ENCODE results near the gene SPN. TPM values are rescaled to one million over a fixed set of nuclear protein-coding genes. Genes with fewer than 3 reads are reported as not detected.
"Not testable (repeated sequence)": the region's sequence is repeated elsewhere in the genome, so short reads cannot be mapped to it uniquely, and the experiment has no call there.

Gene SPN
- total RNA-seq, 1 experiment from 2014 or later: 1.3 TPM

DNA sequence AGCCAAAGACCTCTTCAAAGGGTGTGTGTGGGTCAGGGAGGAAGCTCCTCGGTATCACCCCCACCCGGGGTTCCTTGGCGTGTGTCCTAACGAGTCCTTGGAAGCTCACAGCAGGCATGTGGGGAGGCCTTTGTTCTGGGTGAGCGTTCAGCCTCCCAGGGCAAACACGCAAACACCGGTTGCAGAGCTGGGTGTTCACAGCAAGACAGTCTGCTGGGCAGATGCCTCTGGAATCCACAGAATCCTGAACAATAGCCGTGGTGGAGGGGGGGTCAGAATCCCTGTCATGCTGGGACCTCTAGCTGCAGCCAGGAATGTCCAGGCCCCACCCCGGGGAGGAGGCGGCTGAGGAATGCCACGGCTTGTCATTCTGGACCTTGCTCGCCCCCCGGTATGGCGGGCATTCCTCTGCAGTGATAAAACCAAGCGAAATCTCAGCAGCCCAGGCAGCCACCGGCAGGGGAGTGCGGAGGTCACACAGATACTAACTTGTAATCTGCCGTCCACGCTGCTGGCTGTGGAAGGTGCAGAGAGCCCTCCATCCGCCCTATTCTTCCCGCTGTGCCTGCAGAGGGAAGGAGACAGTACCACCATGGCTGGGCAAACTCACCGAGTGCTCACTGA is 48.2 kb upstream of the SPN start:
- intact Hi-C loops (cut with micrococcal nuclease; ENCODE audit: unreplicated experiment); POLR2A ChIA-PET; DNase-seq (ENCODE audit: low read depth, low spot score); CTCF ChIA-PET; H3K27me3 ChIP-seq (ENCODE audit: control insufficient read depth, insufficient read depth, low read length); BruUV-seq (replicated peaks); H3K27ac ChIP-seq (ENCODE audit: low read length); H3K4me3 ChIP-seq (ENCODE audit: low read depth in 2 of 2, low read length in 2 of 2); H3K36me3 ChIP-seq (ENCODE audit: control insufficient read depth, insufficient read depth, low read length); H3K4me1 ChIP-seq (ENCODE audit: control insufficient read depth, insufficient read depth, low read length); H3K9me3 ChIP-seq (ENCODE audit: control insufficient read depth, insufficient read depth, low read depth, low read length); in situ Hi-C loops (cut with HindIII; ENCODE audit: low pct_unique_long_range_greater_than_20kb, low sequenced_read_pairs): not testable (repeated sequence)
- peak; percentile 27; the same call in 1 of the 2 replicates for ATAC-seq
- peak; percentile 64; the same call in 1 of the 2 replicates for TF ChIP-seq TCF7L2 (IDR thresholded peaks at IDR 0.05; ENCODE audit: low read depth, low read length)

DNA sequence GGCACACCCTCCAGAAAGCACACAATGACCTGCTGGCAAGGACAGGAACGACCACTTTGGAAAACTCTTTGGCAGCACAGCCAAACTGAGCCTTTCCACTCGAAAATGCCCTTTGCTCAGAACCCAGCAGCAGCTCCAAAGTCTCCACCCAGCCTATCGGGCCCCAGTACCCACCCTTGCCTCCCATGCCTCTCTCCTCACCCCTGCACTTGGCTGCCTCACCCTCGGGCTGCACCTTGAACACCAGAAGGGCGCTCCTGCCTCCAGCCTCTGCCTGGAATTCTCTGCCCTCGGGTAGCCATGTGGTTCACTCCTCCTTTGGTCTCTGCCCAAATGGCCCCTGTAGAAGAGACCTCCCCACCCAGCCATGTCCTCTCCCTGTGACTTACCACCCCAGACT is 46.9 kb upstream of the SPN start:
- H3K27ac ChIP-seq (ENCODE audit: low read length); BruUV-seq (replicated peaks); POLR2A ChIA-PET; H3K4me1 ChIP-seq (ENCODE audit: control insufficient read depth, insufficient read depth, low read length); H3K4me3 ChIP-seq (ENCODE audit: low read depth in 2 of 2, low read length in 2 of 2); in situ Hi-C loops (cut with HindIII; ENCODE audit: low pct_unique_long_range_greater_than_20kb, low sequenced_read_pairs); H3K27me3 ChIP-seq (ENCODE audit: control insufficient read depth, insufficient read depth, low read length); H3K9me3 ChIP-seq (ENCODE audit: control insufficient read depth, insufficient read depth, low read depth, low read length); intact Hi-C loops (cut with micrococcal nuclease; ENCODE audit: unreplicated experiment); DNase-seq (ENCODE audit: low read depth, low spot score); CTCF ChIA-PET; ATAC-seq; H3K36me3 ChIP-seq (ENCODE audit: control insufficient read depth, insufficient read depth, low read length): not testable (repeated sequence)

- CTCF ChIA-PET; H3K36me3 ChIP-seq (ENCODE audit: control insufficient read depth, insufficient read depth, low read length); in situ Hi-C loops (cut with HindIII; ENCODE audit: low pct_unique_long_range_greater_than_20kb, low sequenced_read_pairs); POLR2A ChIA-PET; H3K4me1 ChIP-seq (ENCODE audit: control insufficient read depth, insufficient read depth, low read length); DNase-seq (ENCODE audit: low read depth, low spot score); H3K4me3 ChIP-seq (ENCODE audit: low read depth in 2 of 2, low read length in 2 of 2); BruUV-seq (replicated peaks); H3K9me3 ChIP-seq (ENCODE audit: control insufficient read depth, insufficient read depth, low read depth, low read length); intact Hi-C loops (cut with micrococcal nuclease; ENCODE audit: unreplicated experiment); H3K27ac ChIP-seq (ENCODE audit: low read length); H3K27me3 ChIP-seq (ENCODE audit: control insufficient read depth, insufficient read depth, low read length): not testable (repeated sequence)
- TF ChIP-seq, protein P1, sequence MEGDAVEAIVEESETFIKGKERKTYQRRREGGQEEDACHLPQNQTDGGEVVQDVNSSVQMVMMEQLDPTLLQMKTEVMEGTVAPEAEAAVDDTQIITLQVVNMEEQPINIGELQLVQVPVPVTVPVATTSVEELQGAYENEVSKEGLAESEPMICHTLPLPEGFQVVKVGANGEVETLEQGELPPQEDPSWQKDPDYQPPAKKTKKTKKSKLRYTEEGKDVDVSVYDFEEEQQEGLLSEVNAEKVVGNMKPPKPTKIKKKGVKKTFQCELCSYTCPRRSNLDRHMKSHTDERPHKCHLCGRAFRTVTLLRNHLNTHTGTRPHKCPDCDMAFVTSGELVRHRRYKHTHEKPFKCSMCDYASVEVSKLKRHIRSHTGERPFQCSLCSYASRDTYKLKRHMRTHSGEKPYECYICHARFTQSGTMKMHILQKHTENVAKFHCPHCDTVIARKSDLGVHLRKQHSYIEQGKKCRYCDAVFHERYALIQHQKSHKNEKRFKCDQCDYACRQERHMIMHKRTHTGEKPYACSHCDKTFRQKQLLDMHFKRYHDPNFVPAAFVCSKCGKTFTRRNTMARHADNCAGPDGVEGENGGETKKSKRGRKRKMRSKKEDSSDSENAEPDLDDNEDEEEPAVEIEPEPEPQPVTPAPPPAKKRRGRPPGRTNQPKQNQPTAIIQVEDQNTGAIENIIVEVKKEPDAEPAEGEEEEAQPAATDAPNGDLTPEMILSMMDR (IDR thresholded peaks at IDR 0.05): peak; percentile 62
- 0 out of 2 replicates have a peak, but pooled peaks have one; percentile 47 for ATAC-seq
Observed at GRCh38 chr16:29620591-29620990, 42.5 kb upstream of the SPN start.

DNA sequence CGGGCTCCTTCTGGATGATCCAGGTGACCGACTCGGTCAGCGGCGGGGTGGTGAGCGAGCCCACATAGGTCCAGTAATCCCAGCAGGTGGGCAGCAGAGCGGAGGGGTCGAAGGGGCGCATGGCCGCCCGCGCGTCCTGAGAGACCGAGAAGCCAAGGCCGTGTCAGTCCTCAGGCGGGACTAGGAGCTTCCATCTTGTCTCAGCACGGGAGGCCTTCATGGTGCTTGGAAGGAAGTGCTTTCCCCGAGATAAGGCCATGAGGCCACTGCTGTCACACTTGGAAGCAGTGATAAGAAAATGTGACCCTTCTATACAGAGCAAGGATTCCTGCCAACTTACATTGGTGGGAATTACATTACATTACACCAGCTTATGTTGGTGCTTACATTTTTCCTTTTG is 40.3 kb upstream of the SPN start:
- H3K4me3 ChIP-seq (ENCODE audit: low read depth in 2 of 2, low read length in 2 of 2); H3K4me1 ChIP-seq (ENCODE audit: control insufficient read depth, insufficient read depth, low read length); DNase-seq (ENCODE audit: low read depth, low spot score); CTCF ChIA-PET; intact Hi-C loops (cut with micrococcal nuclease; ENCODE audit: unreplicated experiment); H3K9me3 ChIP-seq (ENCODE audit: control insufficient read depth, insufficient read depth, low read depth, low read length); H3K36me3 ChIP-seq (ENCODE audit: control insufficient read depth, insufficient read depth, low read length); BruUV-seq (replicated peaks); POLR2A ChIA-PET; ATAC-seq; H3K27me3 ChIP-seq (ENCODE audit: control insufficient read depth, insufficient read depth, low read length); in situ Hi-C loops (cut with HindIII; ENCODE audit: low pct_unique_long_range_greater_than_20kb, low sequenced_read_pairs); H3K27ac ChIP-seq (ENCODE audit: low read length): not testable (repeated sequence)

GRCh38 chr16:29623253-29623652 is 39.8 kb upstream of the SPN start:
- POLR2A ChIA-PET; CTCF ChIA-PET; intact Hi-C loops (cut with micrococcal nuclease; ENCODE audit: unreplicated experiment); DNase-seq (ENCODE audit: low read depth, low spot score); H3K4me3 ChIP-seq (ENCODE audit: low read depth in 2 of 2, low read length in 2 of 2); H3K27ac ChIP-seq (ENCODE audit: low read length); H3K36me3 ChIP-seq (ENCODE audit: control insufficient read depth, insufficient read depth, low read length); H3K4me1 ChIP-seq (ENCODE audit: control insufficient read depth, insufficient read depth, low read length); H3K27me3 ChIP-seq (ENCODE audit: control insufficient read depth, insufficient read depth, low read length); in situ Hi-C loops (cut with HindIII; ENCODE audit: low pct_unique_long_range_greater_than_20kb, low sequenced_read_pairs); H3K9me3 ChIP-seq (ENCODE audit: control insufficient read depth, insufficient read depth, low read depth, low read length); ATAC-seq; BruUV-seq (replicated peaks): not testable (repeated sequence)

- in situ Hi-C loops (cut with HindIII; ENCODE audit: low pct_unique_long_range_greater_than_20kb, low sequenced_read_pairs); POLR2A ChIA-PET; H3K36me3 ChIP-seq (ENCODE audit: control insufficient read depth, insufficient read depth, low read length); intact Hi-C loops (cut with micrococcal nuclease; ENCODE audit: unreplicated experiment); BruUV-seq (replicated peaks); ATAC-seq; H3K27ac ChIP-seq (ENCODE audit: low read length); CTCF ChIA-PET; H3K9me3 ChIP-seq (ENCODE audit: control insufficient read depth, insufficient read depth, low read depth, low read length); DNase-seq (ENCODE audit: low read depth, low spot score); H3K27me3 ChIP-seq (ENCODE audit: control insufficient read depth, insufficient read depth, low read length); H3K4me1 ChIP-seq (ENCODE audit: control insufficient read depth, insufficient read depth, low read length); H3K4me3 ChIP-seq (ENCODE audit: low read depth in 2 of 2, low read length in 2 of 2): not testable (repeated sequence)
Observed at GRCh38 chr16:29625114-29625513, 37.9 kb upstream of the SPN start.

GRCh38 chr16:29626778-29627331 is 36.2 kb upstream of the SPN start:
- POLR2A ChIA-PET; DNase-seq (ENCODE audit: low read depth, low spot score); H3K27ac ChIP-seq (ENCODE audit: low read length); in situ Hi-C loops (cut with HindIII; ENCODE audit: low pct_unique_long_range_greater_than_20kb, low sequenced_read_pairs); ATAC-seq; CTCF ChIA-PET; H3K9me3 ChIP-seq (ENCODE audit: control insufficient read depth, insufficient read depth, low read depth, low read length); H3K27me3 ChIP-seq (ENCODE audit: control insufficient read depth, insufficient read depth, low read length); H3K36me3 ChIP-seq (ENCODE audit: control insufficient read depth, insufficient read depth, low read length); H3K4me3 ChIP-seq (ENCODE audit: low read depth in 2 of 2, low read length in 2 of 2); intact Hi-C loops (cut with micrococcal nuclease; ENCODE audit: unreplicated experiment); H3K4me1 ChIP-seq (ENCODE audit: control insufficient read depth, insufficient read depth, low read length); BruUV-seq (replicated peaks): not testable (repeated sequence)
